Right lobe of liver (tissue), 4 donors: ENCODE measurements around the gene PRR29.

ENCODE experiments used
- CTCF ChIP-seq, 4 donors: fragments of 200-600 bp in 3 of 4; fragments of 450-650 bp in 1 of 4; IDR thresholded peaks; one replicate each; pipeline versions ENCODE4 v1.5.1 to v1.8.0; 2016 to 2022; ENCODE audit warnings: antibody characterized with exemption in 4 of 4, mild to moderate bottlenecking in 2 of 4
- POLR2A ChIP-seq: fragments of 450-650 bp; IDR thresholded peaks from one replicate; pipeline ENCODE4 v1.6.1; 2017; ENCODE audit warnings: antibody characterized with exemption, mild to moderate bottlenecking
- donor health status: DM: no; HTN: no; CAD: no.
- donor health status: DM: no; HTN: no; CAD: no.
- donor health status: DM: no; HTN: yes; CAD: no.

GRCh38 chr17:63973247-63973646 lies 24.9 kb upstream of the PRR29 start:
- TF ChIP-seq CTCF (IDR thresholded peaks at IDR 0.05) (no peak), POLR2A (no peak)
